Activated gamma-delta T cell treated with Interleukin-2 at 50 U/mL for 16 hours (primary cell): ENCODE measurements around the gene CTSW.
A peak's percentile ranks its signal among the peaks of the same experiment; 100 is the strongest.
"Not testable (repeated sequence)": the region's sequence is repeated elsewhere in the genome, so short reads cannot be mapped to it uniquely, and the experiment has no call there.

Source experiments
- DNase-seq: peaks from one replicate; pipeline ENCODE4 v3.0.0-alpha.2; 2020

Gene CTSW, protein sequence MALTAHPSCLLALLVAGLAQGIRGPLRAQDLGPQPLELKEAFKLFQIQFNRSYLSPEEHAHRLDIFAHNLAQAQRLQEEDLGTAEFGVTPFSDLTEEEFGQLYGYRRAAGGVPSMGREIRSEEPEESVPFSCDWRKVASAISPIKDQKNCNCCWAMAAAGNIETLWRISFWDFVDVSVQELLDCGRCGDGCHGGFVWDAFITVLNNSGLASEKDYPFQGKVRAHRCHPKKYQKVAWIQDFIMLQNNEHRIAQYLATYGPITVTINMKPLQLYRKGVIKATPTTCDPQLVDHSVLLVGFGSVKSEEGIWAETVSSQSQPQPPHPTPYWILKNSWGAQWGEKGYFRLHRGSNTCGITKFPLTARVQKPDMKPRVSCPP

DNA sequence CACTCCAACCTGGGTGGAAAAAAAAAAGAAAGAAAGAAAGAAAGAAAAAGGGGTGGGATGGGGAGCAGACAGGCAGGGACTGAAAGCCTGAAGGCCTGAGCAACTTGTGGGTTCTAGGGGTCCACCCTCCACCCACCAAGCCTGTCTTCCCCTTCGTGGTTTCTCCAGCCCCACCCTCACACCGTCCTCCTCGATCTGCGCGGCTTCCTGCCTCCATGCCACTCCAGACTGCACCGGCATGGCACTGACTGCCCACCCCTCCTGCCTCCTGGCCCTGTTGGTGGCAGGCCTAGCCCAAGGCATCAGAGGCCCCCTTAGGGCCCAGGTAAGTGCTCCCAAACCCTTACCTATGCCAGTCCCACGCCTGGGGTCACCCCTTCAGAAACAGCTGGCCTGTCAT lies at the start of gene CTSW:
TSS of gene CTSW (plus strand) at position 221 of the 400 bp plus-strand sequence. CDS start at position 239, 18 bp downstream.
- peak; percentile 56 for DNase-seq

DNA sequence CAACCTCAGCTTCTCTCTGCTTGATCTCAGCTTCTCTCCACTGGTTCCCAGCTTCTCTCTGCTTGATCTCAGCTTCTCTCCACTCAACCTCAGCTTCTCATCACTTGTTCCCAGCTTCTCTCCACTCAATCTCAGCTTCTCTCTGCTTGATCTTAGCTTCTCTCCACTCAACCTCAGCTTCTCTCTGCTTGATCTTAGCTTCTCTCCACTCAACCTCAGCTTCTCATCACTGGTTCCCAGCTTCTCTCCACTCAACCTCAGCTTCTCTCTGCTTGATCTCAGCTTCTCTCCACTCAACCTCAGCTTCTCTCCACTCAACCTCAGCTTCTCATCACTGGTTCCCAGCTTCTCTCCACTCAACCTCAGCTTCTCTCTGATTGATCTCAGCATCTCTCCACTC lies 47.4 kb upstream of the CTSW start:
- not testable (repeated sequence) for DNase-seq

- peak; percentile 94 for DNase-seq
Observed at GRCh38 chr11:65833297-65834030, 46.2 kb upstream of the CTSW start, which contains the start of gene SNX32. Gene SNX32, plus strand, starts transcription at chr11:65833963. Its CDS starts 103 bp downstream, at chr11:65834066.

- no peak for DNase-seq
Observed at GRCh38 chr11:65834202-65834601, 45.4 kb upstream of the CTSW start.

- no peak for DNase-seq
Observed at GRCh38 chr11:65842144-65842543, 37.5 kb upstream of the CTSW start.

DNA sequence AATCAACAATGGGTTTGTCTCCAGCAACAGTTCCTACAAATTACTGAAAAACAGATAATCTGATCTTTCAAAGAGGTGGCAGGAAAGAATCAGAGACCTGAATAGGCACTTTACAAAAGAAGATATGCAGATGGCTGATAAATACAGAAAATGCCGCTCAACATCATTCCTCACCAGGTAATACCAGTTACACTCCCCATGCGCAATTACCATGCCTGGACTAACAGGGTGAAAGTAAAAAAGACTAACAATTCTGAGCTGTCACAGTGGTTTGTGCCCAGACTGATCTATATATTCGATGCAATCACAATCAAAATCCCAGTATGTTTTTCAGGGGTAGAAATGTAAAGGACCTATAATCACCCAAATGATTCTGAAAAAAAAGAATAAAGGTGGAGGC lies 35.8 kb upstream of the CTSW start:
- DNase-seq, result no peak

- no peak for DNase-seq
Observed at GRCh38 chr11:65844231-65844872, 35.3 kb upstream of the CTSW start.

DNA sequence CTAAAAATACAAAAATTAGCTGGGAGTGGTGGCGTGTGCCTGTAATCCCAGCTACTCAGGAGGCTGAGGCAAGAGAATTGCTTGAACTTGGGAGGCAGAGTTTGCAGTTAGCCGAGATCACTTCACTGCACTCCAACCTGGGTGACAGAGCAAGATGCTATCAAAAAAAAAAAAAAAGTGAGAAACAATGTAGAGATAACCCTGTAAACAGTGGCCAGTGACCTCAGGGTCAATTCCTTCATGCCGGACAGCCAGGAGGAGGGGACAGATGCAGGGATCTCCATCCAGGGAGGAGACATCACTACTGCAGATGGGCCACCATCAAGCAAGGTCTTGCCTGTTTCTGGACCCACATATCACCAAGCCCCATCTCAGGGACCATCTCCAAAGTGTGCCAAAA lies 31.9 kb upstream of the CTSW start:
- DNase-seq, result no peak

- not testable (repeated sequence) for DNase-seq
Observed at GRCh38 chr11:65848693-65849092, 30.9 kb upstream of the CTSW start.

DNA sequence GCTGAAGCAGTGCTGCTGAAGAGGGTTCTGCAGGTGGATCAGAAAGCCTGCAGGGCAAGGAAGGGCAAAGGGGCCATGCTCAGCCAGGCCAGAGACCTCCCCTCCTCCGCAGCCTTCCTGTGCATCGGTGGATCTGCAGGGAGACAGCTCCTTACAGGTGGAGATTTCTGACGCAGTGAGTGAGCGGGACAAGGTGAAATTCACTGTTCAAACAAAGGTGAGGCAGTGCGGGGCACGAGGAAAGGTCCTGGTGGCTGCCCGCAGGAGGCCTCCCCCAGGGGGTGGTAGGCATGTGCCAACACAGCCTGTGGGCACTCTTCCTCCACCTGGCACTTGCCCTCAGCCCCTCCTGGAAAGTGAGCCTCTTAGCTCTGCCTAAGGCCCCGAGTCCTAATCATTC lies 30.3 kb upstream of the CTSW start:
- DNase-seq, result no peak

- no peak for DNase-seq
Observed at GRCh38 chr11:65849771-65850216, 29.8 kb upstream of the CTSW start.

DNA sequence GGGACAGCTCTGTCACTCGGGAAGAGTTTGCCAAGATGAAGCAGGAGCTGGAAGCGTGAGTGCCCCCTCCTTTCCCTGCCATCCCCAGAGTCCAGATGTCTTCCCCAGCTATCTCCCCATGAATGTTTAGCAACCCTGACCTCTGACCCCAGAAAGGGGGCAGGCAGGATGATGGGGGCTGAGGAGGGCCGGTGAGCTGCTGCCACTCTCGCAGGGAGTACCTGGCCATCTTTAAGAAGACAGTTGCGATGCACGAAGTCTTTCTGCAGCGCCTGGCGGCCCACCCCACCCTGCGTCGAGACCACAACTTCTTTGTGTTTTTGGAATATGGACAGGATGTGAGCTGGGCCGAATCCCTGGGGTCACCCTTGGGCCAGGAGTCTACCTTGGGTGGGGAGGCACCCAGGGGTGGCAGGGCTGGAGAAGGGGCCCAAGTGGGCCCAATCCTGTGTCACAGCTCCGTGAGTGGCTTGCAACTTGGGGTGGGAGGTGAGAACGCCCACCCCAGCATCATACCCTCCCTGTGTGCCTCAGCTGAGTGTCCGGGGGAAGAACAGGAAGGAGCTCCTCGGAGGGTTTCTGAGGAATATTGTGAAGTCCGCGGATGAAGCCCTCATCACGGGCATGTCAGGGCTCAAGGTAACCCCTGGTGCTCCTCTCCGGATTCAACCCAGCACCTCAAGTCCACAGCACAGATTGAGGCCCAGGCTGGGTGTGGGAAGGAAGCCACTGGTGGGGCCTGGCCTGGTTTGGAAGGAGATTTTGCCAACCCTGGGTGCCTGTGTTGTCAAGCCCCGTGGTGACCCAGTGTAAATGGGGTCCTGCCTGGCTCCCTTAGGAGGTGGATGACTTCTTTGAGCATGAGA lies 29.2 kb upstream of the CTSW start:
- DNase-seq, result no peak

GRCh38 chr11:65851083-65851579 lies 28.5 kb upstream of the CTSW start:
- no peak for DNase-seq

DNA sequence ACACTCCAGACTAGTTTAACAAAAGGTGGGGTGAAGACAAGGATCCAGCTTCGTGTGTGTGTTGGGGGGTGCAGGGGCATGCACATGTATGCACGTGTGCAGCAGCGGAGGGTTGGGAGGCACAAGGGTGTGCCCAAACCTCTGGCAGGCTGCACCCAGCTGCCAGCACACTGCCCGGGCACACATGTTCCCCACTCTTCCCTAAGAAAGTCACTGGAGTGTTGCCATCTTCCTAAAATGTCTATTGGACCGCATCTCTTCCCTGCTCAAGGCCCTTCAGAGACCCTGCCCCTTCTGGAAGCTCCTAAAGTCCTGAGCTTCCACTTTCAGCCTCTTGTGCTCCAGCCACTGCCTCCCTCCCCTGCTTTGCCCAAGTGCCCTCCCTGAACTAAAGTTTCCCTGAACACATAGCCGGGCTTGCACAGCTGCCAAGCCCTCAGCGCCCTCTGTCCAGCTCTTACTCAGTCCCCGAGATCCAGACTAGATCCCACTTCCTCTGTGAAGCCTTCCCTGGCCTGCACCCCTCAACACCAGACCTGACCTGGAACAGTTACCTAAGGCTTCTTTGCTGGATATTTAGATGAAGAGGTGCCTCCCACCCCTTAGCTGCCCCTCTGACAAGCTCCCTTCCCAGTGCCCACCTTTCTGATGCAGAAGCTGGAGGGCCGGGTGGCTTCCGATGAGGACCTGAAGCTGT lies 27.7 kb upstream of the CTSW start:
- no peak for DNase-seq

- no peak for DNase-seq
Observed at GRCh38 chr11:65852508-65853245, 27.0 kb upstream of the CTSW start.

- DNase-seq, result no peak
Observed at GRCh38 chr11:65853246-65853979, 26.2 kb upstream of the CTSW start.

DNA sequence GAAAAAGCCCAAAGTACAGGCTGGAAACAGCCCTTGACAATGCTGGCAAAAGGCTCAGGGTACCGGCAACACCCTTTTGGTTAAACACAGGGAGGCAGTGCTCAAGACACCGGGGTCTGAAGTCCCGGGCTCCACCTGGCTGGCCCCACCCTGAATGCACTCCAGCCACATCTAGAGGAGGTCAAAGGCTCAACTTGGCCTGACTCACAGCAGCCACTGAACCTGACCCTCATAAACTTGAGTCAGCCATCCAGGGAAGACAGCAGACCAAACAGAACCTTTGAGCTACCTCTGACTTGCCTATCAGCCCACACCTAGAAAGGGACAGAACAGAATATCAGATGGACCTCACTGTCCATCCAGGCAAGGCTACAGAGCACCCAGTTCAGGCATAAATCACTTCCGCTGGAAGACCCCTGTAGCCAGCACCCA lies 25.5 kb upstream of the CTSW start:
- DNase-seq, result no peak

GRCh38 chr11:65854852-65855837 lies 24.5 kb upstream of the CTSW start:
- no peak for DNase-seq

DNA sequence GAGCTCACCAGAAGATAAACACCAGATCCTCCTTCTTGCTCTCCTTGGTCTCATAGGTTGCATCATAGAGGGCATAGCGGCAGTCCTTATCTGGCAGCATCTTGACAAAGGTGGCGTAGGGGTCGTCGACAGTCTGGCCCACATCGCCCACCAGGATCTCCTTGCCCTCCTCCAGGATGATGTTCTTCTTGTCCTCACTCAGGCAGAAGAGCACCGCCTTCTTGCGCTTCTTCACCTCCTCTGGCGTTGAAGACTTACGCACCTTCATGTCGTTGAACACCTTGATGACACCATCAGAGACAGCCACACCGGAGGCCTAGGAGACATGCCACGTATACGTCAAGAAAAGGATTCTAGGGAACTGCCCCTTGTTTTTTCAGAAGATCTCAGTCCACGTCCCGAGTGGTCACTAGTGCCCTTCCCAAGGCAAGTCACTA lies 23.7 kb upstream of the CTSW start:
- no peak for DNase-seq
